Glutamatergic neuron (in vitro differentiated cells): ENCODE measurements around the gene FBXO8. TPM values are rescaled to one million over a fixed set of nuclear protein-coding genes. Genes with fewer than 3 reads are reported as not detected.

Experiments used
- DNase-seq: peaks from one replicate; pipeline ENCODE4 v3.0.0; 2022
- H3K27ac Mint-ChIP-seq: one replicate; pipeline ENCODE4 v1.8.0; 2020; ENCODE audit warnings: mild to moderate bottlenecking, mixed read lengths, inconsistent platforms; ENCODE audit not compliant: unreplicated experiment
- H3K27me3 Mint-ChIP-seq: one replicate; pipeline ENCODE4 v1.8.0; 2020; ENCODE audit warnings: mild to moderate bottlenecking, moderate library complexity, mixed read lengths, inconsistent platforms; ENCODE audit not compliant: unreplicated experiment
- H3K36me3 Mint-ChIP-seq: one replicate; pipeline ENCODE4 v1.8.0; 2020; ENCODE audit warnings: mild to moderate bottlenecking, mixed read lengths, inconsistent platforms; ENCODE audit not compliant: unreplicated experiment
- H3K4me1 Mint-ChIP-seq: one replicate; pipeline ENCODE4 v1.8.0; 2020; ENCODE audit warnings: mild to moderate bottlenecking, low read depth, mixed read lengths, inconsistent platforms; ENCODE audit not compliant: unreplicated experiment
- H3K4me3 Mint-ChIP-seq: one replicate; pipeline ENCODE4 v1.8.0; 2020; ENCODE audit warnings: mild to moderate bottlenecking, mixed read lengths, inconsistent platforms; ENCODE audit not compliant: unreplicated experiment
- H3K9me3 Mint-ChIP-seq: one replicate; pipeline ENCODE4 v1.8.0; 2020; ENCODE audit warnings: mild to moderate bottlenecking, moderate library complexity, mixed read lengths, inconsistent platforms; ENCODE audit not compliant: unreplicated experiment
- total RNA-seq: library from RNA; stranded (reverse); fragmentation: NEBNext Ultra II Directional; extraction: Animal tissue kit (Norgen Biotek cat#: 25700); gene quantifications from one replicate; pipeline ENCODE4 v1.2.1, GENCODE V29; 2021; ENCODE audit not compliant: unreplicated experiment
- TF ChIP-seq, protein P1 (sequence below): fragments of 200-600 bp; sonication (generic); IDR thresholded peaks from one replicate; pipeline ENCODE4 v1.5.0; 2021; ENCODE audit not compliant: partially characterized antibody, unreplicated experiment

Gene FBXO8
- total RNA-seq, 1 donor from 2014 or later: 23.1 TPM

- Mint-ChIP-seq H3K27ac (no peak overlapping the region), H3K4me3 (no peak overlapping the region), H3K27me3 (no peaks in the 10 kb centered on the region), H3K9me3 (no peaks in the 10 kb centered on the region), H3K36me3 (no peaks in the 10 kb centered on the region), H3K4me1 (no peaks in the 10 kb centered on the region)
- TF ChIP-seq, protein P1, sequence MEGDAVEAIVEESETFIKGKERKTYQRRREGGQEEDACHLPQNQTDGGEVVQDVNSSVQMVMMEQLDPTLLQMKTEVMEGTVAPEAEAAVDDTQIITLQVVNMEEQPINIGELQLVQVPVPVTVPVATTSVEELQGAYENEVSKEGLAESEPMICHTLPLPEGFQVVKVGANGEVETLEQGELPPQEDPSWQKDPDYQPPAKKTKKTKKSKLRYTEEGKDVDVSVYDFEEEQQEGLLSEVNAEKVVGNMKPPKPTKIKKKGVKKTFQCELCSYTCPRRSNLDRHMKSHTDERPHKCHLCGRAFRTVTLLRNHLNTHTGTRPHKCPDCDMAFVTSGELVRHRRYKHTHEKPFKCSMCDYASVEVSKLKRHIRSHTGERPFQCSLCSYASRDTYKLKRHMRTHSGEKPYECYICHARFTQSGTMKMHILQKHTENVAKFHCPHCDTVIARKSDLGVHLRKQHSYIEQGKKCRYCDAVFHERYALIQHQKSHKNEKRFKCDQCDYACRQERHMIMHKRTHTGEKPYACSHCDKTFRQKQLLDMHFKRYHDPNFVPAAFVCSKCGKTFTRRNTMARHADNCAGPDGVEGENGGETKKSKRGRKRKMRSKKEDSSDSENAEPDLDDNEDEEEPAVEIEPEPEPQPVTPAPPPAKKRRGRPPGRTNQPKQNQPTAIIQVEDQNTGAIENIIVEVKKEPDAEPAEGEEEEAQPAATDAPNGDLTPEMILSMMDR: no peak
- no peak for DNase-seq
These were observed 92.5 kb downstream of the FBXO8 start for GRCh38 chr4:174190832-174191500.

- DNase-seq: no peak
- Mint-ChIP-seq H3K36me3 (no peaks in the 10 kb centered on the region), H3K27ac (no peak overlapping the region), H3K27me3 (no peaks in the 10 kb centered on the region), H3K4me1 (no peaks in the 10 kb centered on the region), H3K4me3 (no peak overlapping the region), H3K9me3 (no peaks in the 10 kb centered on the region)
- TF ChIP-seq, protein P1: no peak
These were observed 94.0 kb downstream of the FBXO8 start for GRCh38 chr4:174189392-174190015.

Other genes with a start within 250 kb of the FBXO8 start
- 29.0 TPM for gene CEP44, start 244 bp upstream of the FBXO8 start, total RNA-seq
- 0.64 TPM for gene HPGD, start 238.8 kb upstream of the FBXO8 start, total RNA-seq